ENCODE results near the gene SLC39A11.

SLC39A11 gene

GRCh38 chr17:72735592-72735991 is 356.9 kb downstream of the SLC39A11 start:
- Histone ChIP-seq H2AFZ (ENCODE audit: low read depth) (no peak overlapping the region), H3K27me3 (ENCODE audit: insufficient read depth, low read depth) (no peaks in the 10 kb centered on the region), H4K20me1 (ENCODE audit: insufficient read depth) (no peaks in the 10 kb centered on the region), H3K27ac (no peak overlapping the region), H3K9ac (no peak overlapping the region), H3K4me3 (IDR thresholded peaks at IDR 0.05; ENCODE audit: insufficient read depth, low read depth, low read length) (no peak overlapping the region), H3K4me1 (ENCODE audit: low read depth, poor library complexity, severe bottlenecking) (no peaks in the 10 kb centered on the region), H3K36me3 (ENCODE audit: insufficient read depth) (no peaks in the 10 kb centered on the region), H3K79me2 (ENCODE audit: insufficient read depth, low read depth) (no peaks in the 10 kb centered on the region), H3K4me2 (no peak overlapping the region)
- no peak for TF ChIP-seq CTCF (conservative IDR thresholded peaks at IDR 0.05; ENCODE audit: low read depth, low read length)

- H3K27ac ChIP-seq, result no peak overlapping the region
- no peaks in the 10 kb centered on the region for H3K36me3 ChIP-seq (ENCODE audit: insufficient read depth)
- no peak overlapping the region for H3K9ac ChIP-seq
- no peak for TF ChIP-seq CTCF (conservative IDR thresholded peaks at IDR 0.05; ENCODE audit: low read depth, low read length)
- no peaks in the 10 kb centered on the region for H3K4me1 ChIP-seq (ENCODE audit: low read depth, poor library complexity, severe bottlenecking)
- H2AFZ ChIP-seq (ENCODE audit: low read depth), result no peak overlapping the region
- no peak overlapping the region for H3K4me3 ChIP-seq (IDR thresholded peaks at IDR 0.05; ENCODE audit: insufficient read depth, low read depth, low read length)
- H3K27me3 ChIP-seq (ENCODE audit: insufficient read depth, low read depth), result no peaks in the 10 kb centered on the region
- no peak overlapping the region for H3K4me2 ChIP-seq
- no peaks in the 10 kb centered on the region for H3K79me2 ChIP-seq (ENCODE audit: insufficient read depth, low read depth)
- no peaks in the 10 kb centered on the region for H4K20me1 ChIP-seq (ENCODE audit: insufficient read depth)
Observed at GRCh38 chr17:72735048-72735447, 357.4 kb downstream of the SLC39A11 start.

GRCh38 chr17:72734613-72735012 is 357.9 kb downstream of the SLC39A11 start:
- Histone ChIP-seq H3K27ac (no peak overlapping the region), H3K4me3 (IDR thresholded peaks at IDR 0.05; ENCODE audit: insufficient read depth, low read depth, low read length) (no peak overlapping the region), H4K20me1 (ENCODE audit: insufficient read depth) (no peaks in the 10 kb centered on the region), H2AFZ (ENCODE audit: low read depth) (no peak overlapping the region), H3K36me3 (ENCODE audit: insufficient read depth) (no peaks in the 10 kb centered on the region), H3K27me3 (ENCODE audit: insufficient read depth, low read depth) (no peaks in the 10 kb centered on the region), H3K9ac (no peak overlapping the region), H3K4me2 (no peak overlapping the region), H3K4me1 (ENCODE audit: low read depth, poor library complexity, severe bottlenecking) (no peaks in the 10 kb centered on the region), H3K79me2 (ENCODE audit: insufficient read depth, low read depth) (no peaks in the 10 kb centered on the region)
- no peak for TF ChIP-seq CTCF (conservative IDR thresholded peaks at IDR 0.05; ENCODE audit: low read depth, low read length)

- H3K36me3 ChIP-seq (ENCODE audit: insufficient read depth), result no peaks in the 10 kb centered on the region
- H4K20me1 ChIP-seq (ENCODE audit: insufficient read depth), result no peaks in the 10 kb centered on the region
- H3K4me3 ChIP-seq (IDR thresholded peaks at IDR 0.05; ENCODE audit: insufficient read depth, low read depth, low read length), result no peak overlapping the region
- no peak overlapping the region for H2AFZ ChIP-seq (ENCODE audit: low read depth)
- no peaks in the 10 kb centered on the region for H3K27me3 ChIP-seq (ENCODE audit: insufficient read depth, low read depth)
- H3K79me2 ChIP-seq (ENCODE audit: insufficient read depth, low read depth), result no peaks in the 10 kb centered on the region
- no peak overlapping the region for H3K9ac ChIP-seq
- no peak overlapping the region for H3K27ac ChIP-seq
- TF ChIP-seq CTCF (conservative IDR thresholded peaks at IDR 0.05; ENCODE audit: low read depth, low read length), result no peak
- no peaks in the 10 kb centered on the region for H3K4me1 ChIP-seq (ENCODE audit: low read depth, poor library complexity, severe bottlenecking)
- H3K4me2 ChIP-seq, result no peak overlapping the region
Observed at GRCh38 chr17:72733619-72734282, 358.7 kb downstream of the SLC39A11 start.
